Lung (tissue), 12 donors: ENCODE data around the gene BRD7. TPM values are rescaled to one million over a fixed set of nuclear protein-coding genes. Genes with fewer than 3 reads are reported as not detected.
A peak's percentile ranks its signal among the peaks of the same experiment; 100 is the strongest.

Source experiments
- ATAC-seq: fragments of 200-7000 bp; cut with Tn5 transposase; one replicate; pipeline ENCODE4 v1.9.1; 2020; ENCODE audit warnings: moderate number of reproducible peaks; ENCODE audit not compliant: insufficient read depth, low FRiP score
- DNase-seq, 3 donors: peaks; one replicate each; pipeline ENCODE4 v3.0.0-alpha.2; 2013 to 2017
- H3K27ac ChIP-seq, 2 donors: one replicate each; pipeline ENCODE4 v1.5.1; 2013; ENCODE audit warnings: mild to moderate bottlenecking in 2 of 2, moderate library complexity in 2 of 2, control low read depth in 1 of 2, inconsistent platforms in 1 of 2, low read depth in 1 of 2, low read length in 1 of 2
- H3K27me3 ChIP-seq, 3 donors: one replicate each; pipeline ENCODE4 v1.5.1; 2013; ENCODE audit warnings: low read length in 2 of 3; ENCODE audit not compliant: control insufficient read depth in 3 of 3, insufficient read depth in 3 of 3
- H3K36me3 ChIP-seq, 4 donors: one replicate each; pipeline ENCODE4 v1.5.1; 2013; ENCODE audit warnings: low read length in 4 of 4, mild to moderate bottlenecking in 1 of 4, moderate library complexity in 1 of 4; ENCODE audit not compliant: control insufficient read depth in 4 of 4, insufficient read depth in 4 of 4
- H3K4me1 ChIP-seq, 5 donors: one replicate each; pipeline ENCODE4 v1.5.1; 2013; ENCODE audit warnings: low read length in 5 of 5, mild to moderate bottlenecking in 2 of 5, moderate library complexity in 1 of 5; ENCODE audit not compliant: control insufficient read depth in 5 of 5, insufficient read depth in 5 of 5
- H3K4me3 ChIP-seq: one replicate; pipeline ENCODE4 v1.5.1; 2013; ENCODE audit warnings: mild to moderate bottlenecking, control low read depth, moderate library complexity
- H3K9ac ChIP-seq, 2 donors: one replicate each; pipeline ENCODE4 v1.5.1; 2013; ENCODE audit warnings: low read length in 2 of 2, control low read depth in 1 of 2; ENCODE audit not compliant: insufficient read depth in 1 of 2
- H3K9me3 ChIP-seq, 4 donors: one replicate each; pipeline ENCODE4 v1.5.1; 2013; ENCODE audit warnings: low read length in 3 of 4, mild to moderate bottlenecking in 1 of 4, moderate library complexity in 1 of 4; ENCODE audit not compliant: control insufficient read depth in 4 of 4, insufficient read depth in 3 of 4
- CTCF ChIP-seq: IDR thresholded peaks from 2 replicates; pipeline ENCODE4 v1.5.1; 2012; ENCODE audit warnings: mild to moderate bottlenecking; ENCODE audit errors: control extremely low read depth, extremely low read depth
- WGBS, 2 donors: extraction: QIAGEN DNeasy Blood & Tissue Kit; methylation state at CpG; one replicate each; pipeline ENCODE4 v1.1.7; 2013; 5-methylcytosine and 5-hydroxymethylcytosine counted together
- polyA plus RNA-seq, 2 donors: library from polyadenylated mRNA; stranded (reverse); fragments of 200-250 nt; gene quantifications; one replicate each; pipeline ENCODE4 v1.2.1, GENCODE V29; 2013
- total RNA-seq, 2 donors: library from RNA; depleted of rRNA in 1 of 2; stranded (reverse); fragments of >200 nt in 1 of 2; gene quantifications; one replicate each; pipeline ENCODE4 v1.2.1, GENCODE V29; 2014 to 2021
- donor health status: control.
- donor health status: control.
- donor health status: Bipolar disorder and iron deficiency.
- donor health status: healthy.
- donor health status: DM: yes; HTN: yes; CAD: no.

BRD7 gene
- total and polyA plus RNA-seq, 4 donors = 33.9 to 54.6 (median 53.5) TPM

DNA sequence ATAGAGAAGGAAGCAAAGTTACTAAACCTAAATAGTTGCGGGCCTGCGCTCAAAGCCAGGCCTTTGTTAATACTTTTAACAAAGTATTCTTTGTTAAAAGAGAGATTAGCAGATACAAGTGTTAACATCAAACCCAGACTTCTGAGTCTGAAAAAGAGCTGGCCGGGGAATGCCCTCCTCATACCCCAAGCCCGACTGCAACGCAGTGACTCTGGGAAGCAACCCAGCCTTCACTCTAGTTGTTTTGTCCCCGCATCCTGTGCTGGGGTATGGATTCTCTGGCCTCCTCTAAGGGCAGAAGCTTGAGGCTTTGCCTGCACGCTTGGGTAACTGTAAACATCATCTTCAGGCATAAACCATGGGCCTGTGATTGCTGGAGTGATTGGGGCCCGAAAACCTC, 54.1 kb downstream of the BRD7 start:
- ATAC-seq = no peak
- H3K4me1 ChIP-seq = peaks cover 0 to 5% (median 0%) of the 10 kb centered on the region in 5 donors
- H3K4me3 ChIP-seq = no peak overlapping the region
- H3K9ac ChIP-seq = no peak overlapping the region
- TF ChIP-seq CTCF = no peak
- H3K36me3 ChIP-seq = peaks cover 10 to 55% (median 21%) of the 10 kb centered on the region in 4 donors
- no peak for DNase-seq
- 81 to 90% methylated on average over 8 of the region's 8 CpGs for WGBS, 2 donors
- H3K9me3 ChIP-seq = no peaks in the 10 kb centered on the region
- no peaks in the 10 kb centered on the region for H3K27me3 ChIP-seq
- H3K27ac ChIP-seq = no peak overlapping the region

- H3K9ac ChIP-seq = no peak overlapping the region
- WGBS, 2 donors = 56 to 74% methylated on average over 31 of the region's 31 CpGs
- TF ChIP-seq CTCF = no peak
- H3K9me3 ChIP-seq = no peaks in the 10 kb centered on the region
- H3K27ac ChIP-seq = peak overlapping the region in 1 of 2 donors; percentile 3
- H3K36me3 ChIP-seq = peaks cover 10 to 54% (median 18%) of the 10 kb centered on the region in 4 donors
- no peak overlapping the region for H3K4me3 ChIP-seq
- ATAC-seq = peak; percentile 71
- DNase-seq = no peak
- H3K4me1 ChIP-seq = peaks cover 0 to 5% (median 0%) of the 10 kb centered on the region in 5 donors
- no peaks in the 10 kb centered on the region for H3K27me3 ChIP-seq
Observed at GRCh38 chr16:50313596-50314478, 55.0 kb downstream of the BRD7 start.

GRCh38 chr16:50311891-50312501, 56.8 kb downstream of the BRD7 start:
- Histone ChIP-seq H3K4me1 (peaks cover 0 to 5% (median 0%) of the 10 kb centered on the region in 5 donors), H3K9me3 (no peaks in the 10 kb centered on the region), H3K27ac (no peak overlapping the region), H3K36me3 (peaks cover 7 to 56% (median 12%) of the 10 kb centered on the region in 4 donors), H3K27me3 (no peaks in the 10 kb centered on the region), H3K4me3 (no peak overlapping the region), H3K9ac (no peak overlapping the region)
- TF ChIP-seq CTCF = no peak
- 90 to 91% methylated on average over 22 of the region's 22 CpGs for WGBS, 2 donors
- DNase-seq (no peak), ATAC-seq (no peak)
